Stomach (tissue), 9 donors: ENCODE results near the gene TMA7. TPM values are rescaled to one million over a fixed set of nuclear protein-coding genes. Genes with fewer than 3 reads are reported as not detected.

Experiments used
- DNase-seq, 2 donors: peaks; one replicate each; pipeline versions ENCODE4 v3.0.0 to v3.0.0-alpha.2; 2013 to 2019
- H3K27ac ChIP-seq, 5 donors: fragments of 200-600 bp in 4 of 5; sonication (generic) in 4 of 5; one replicate each; pipeline ENCODE4 v1.5.1; 2013 to 2019; ENCODE audit warnings: mild to moderate bottlenecking in 1 of 5, moderate library complexity in 1 of 5
- H3K27me3 ChIP-seq, 3 donors: fragments of 200-600 bp; sonication (generic); one replicate each; pipeline ENCODE4 v1.5.1; 2017 to 2019; ENCODE audit warnings: mixed run types in 1 of 3
- H3K36me3 ChIP-seq, 4 donors: fragments of 200-600 bp; sonication (generic); 1 replicate in 3 of 4; 2 replicates in 1 of 4; pipeline ENCODE4 v1.5.1; 2016 to 2019
- H3K4me1 ChIP-seq, 4 donors: fragments of 200-600 bp; sonication (generic); one replicate each; pipeline ENCODE4 v1.5.1; 2016 to 2019
- H3K4me3 ChIP-seq, 4 donors: fragments of 200-600 bp; sonication (generic) in 3 of 4; one replicate each; pipeline ENCODE4 v1.5.1; 2016 to 2019; ENCODE audit warnings: mild to moderate bottlenecking in 1 of 4
- H3K9me3 ChIP-seq, 4 donors: fragments of 200-600 bp; sonication (generic); one replicate each; pipeline ENCODE4 v1.5.1; 2016 to 2019
- EP300 ChIP-seq: sonication (generic); formaldehyde crosslinking; IDR thresholded peaks from one replicate; pipeline ENCODE4 v1.6.1; 2017; ENCODE audit warnings: antibody characterized with exemption
- POLR2A ChIP-seq, 4 donors: fragments of 450-650 bp; IDR thresholded peaks; one replicate each; pipeline ENCODE4 v1.6.1; 2016; ENCODE audit warnings: antibody characterized with exemption in 4 of 4, control low read depth in 2 of 4, mild to moderate bottlenecking in 1 of 4, moderate library complexity in 1 of 4
- POLR2AphosphoS5 ChIP-seq, 3 donors: sonication (generic); formaldehyde crosslinking; IDR thresholded peaks; one replicate each; pipeline ENCODE4 v1.6.1; 2016; ENCODE audit warnings: antibody characterized with exemption in 3 of 3
- WGBS, 5 donors: extraction: QIAGEN DNeasy Blood & Tissue Kit in 3 of 5; methylation state at CpG; one replicate each; pipeline versions ENCODE4 v1.1.5 to v1.1.7; 2013 to 2018; 5-methylcytosine and 5-hydroxymethylcytosine counted together
- intact Hi-C: fragments of 100-400 bp; cut with DNase I; formaldehyde crosslinking; loops from one replicate; pipeline ENCODE4 v1.15.1; 2023; ENCODE audit warnings: low total_unique reads
- polyA plus RNA-seq, 3 donors: library from polyadenylated mRNA; stranded (reverse); fragments of 200-250 nt; gene quantifications; one replicate each; pipeline ENCODE4 v1.2.3, GENCODE V29; 2013
- total RNA-seq, 5 donors: library from RNA; depleted of rRNA; stranded (reverse); fragments of >200 nt; gene quantifications; one replicate each; pipeline versions ENCODE4 v1.1.0 to v1.2.3, GENCODE V29; 2014 to 2016
- TF ChIP-seq, protein P1 (sequence below), 7 experiments: fragments of 450-650 bp in 4 of 7; fragments of 200-600 bp in 3 of 7; sonication (generic) in 3 of 7; IDR thresholded peaks; one replicate each; pipeline ENCODE4 v1.5.1; 2016 to 2019; ENCODE audit warnings: antibody characterized with exemption in 7 of 7, control low read depth in 2 of 7, mild to moderate bottlenecking in 1 of 7
- donor health status: healthy with polysubstance abuse.
- donor health status: Bipolar disorder and iron deficiency.
- donor health status: healthy.

Gene TMA7
- total and polyA plus RNA-seq, 8 donors: 107 to 702 (median 266) TPM

DNA sequence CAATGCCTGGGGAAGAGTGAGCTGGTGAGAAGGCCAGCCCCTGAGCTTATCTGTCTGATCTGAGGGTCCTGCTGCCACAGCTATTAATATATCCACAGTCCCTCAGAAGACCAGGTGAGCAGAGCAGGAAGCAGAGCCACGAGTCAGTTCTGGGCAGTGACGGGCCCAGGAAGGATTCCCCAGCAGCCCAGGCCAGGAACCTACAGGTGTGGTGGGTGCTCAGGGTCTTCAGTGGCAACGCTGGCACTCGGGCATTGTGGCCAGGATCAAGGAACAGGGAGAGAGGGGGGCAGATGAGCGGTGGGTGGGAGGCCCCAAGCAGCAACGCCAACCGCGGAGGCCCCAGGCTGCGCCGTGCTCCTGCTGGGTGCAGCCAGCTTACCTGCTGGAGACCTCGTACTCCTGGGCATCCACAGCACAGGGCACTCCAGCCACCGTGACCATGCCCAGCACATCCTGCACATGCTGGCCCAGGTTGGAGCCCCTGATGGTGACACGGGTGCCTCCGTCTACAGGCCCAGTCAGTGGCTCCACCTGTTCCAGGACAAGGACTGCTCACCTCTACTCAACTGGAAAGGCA lies 22.4 kb upstream of the TMA7 start:
- Histone ChIP-seq H3K4me3 (no peak overlapping the region), H3K27me3 (no peaks in the 10 kb centered on the region), H3K27ac (no peak overlapping the region), H3K4me1 (peaks cover 4 to 16% (median 8%) of the 10 kb centered on the region in 4 donors), H3K36me3 (peaks cover 59 to 100% (median 93%) of the 10 kb centered on the region in 4 donors), H3K9me3 (no peaks in the 10 kb centered on the region)
- intact Hi-C loops: loop anchor here (10.0 kb wide), 1 partner anchor 143 kb away; no protein-coding TSS in a partner anchor
- no peak for DNase-seq
- TF ChIP-seq POLR2AphosphoS5 (IDR thresholded peaks at IDR 0.05) (no peak), POLR2A (IDR thresholded peaks at IDR 0.05) (no peak), EP300 (no peak)
- TF ChIP-seq, protein P1, sequence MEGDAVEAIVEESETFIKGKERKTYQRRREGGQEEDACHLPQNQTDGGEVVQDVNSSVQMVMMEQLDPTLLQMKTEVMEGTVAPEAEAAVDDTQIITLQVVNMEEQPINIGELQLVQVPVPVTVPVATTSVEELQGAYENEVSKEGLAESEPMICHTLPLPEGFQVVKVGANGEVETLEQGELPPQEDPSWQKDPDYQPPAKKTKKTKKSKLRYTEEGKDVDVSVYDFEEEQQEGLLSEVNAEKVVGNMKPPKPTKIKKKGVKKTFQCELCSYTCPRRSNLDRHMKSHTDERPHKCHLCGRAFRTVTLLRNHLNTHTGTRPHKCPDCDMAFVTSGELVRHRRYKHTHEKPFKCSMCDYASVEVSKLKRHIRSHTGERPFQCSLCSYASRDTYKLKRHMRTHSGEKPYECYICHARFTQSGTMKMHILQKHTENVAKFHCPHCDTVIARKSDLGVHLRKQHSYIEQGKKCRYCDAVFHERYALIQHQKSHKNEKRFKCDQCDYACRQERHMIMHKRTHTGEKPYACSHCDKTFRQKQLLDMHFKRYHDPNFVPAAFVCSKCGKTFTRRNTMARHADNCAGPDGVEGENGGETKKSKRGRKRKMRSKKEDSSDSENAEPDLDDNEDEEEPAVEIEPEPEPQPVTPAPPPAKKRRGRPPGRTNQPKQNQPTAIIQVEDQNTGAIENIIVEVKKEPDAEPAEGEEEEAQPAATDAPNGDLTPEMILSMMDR (IDR thresholded peaks at IDR 0.05): no peak
- WGBS, 5 donors: 91 to 96% (median 91%) methylated on average over 14 of the region's 14 CpGs

DNA sequence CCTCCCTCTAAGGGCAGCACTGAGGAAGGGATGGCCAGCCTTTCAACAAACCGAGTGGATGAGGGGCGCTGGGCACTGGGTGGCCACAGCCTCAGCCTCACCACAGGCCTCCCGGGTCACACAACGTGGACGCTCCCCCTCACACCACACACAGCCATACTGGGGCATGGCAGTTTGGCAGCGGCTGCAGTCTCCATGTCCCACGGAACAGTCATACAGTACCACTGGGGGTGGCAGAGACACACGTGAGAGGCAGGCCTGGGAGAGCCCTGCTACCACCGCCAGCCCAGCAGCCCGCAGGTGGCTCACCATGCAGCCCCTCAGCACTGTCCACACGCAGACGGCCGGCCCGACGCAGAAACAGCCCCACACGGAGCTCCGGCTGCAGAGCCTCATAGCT lies 21.9 kb upstream of the TMA7 start:
- H3K4me3 ChIP-seq: no peak overlapping the region
- 84 to 94% (median 91%) methylated on average over 14 to 17 of the region's 17 CpGs for WGBS, 5 donors

DNA sequence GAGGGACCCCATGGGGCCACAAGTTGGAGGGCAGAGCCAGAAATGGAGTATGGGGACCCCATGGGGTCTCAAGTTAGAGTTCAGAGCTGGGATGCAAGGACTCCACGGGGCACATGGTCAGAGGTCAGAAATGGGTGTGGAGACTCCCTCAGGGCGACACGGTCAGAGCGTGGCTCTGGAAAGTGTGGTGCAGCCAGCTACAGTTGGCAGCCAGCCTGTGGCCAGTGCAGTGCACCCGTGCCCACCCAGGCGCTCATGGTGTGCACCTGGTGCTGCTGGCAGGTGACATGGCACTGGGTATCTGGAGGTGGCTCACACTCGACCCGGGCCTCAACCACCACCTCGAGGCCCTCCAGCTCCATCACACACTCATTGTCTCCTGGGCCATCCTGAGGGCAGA lies 21.4 kb upstream of the TMA7 start:
- no peak overlapping the region for H3K27ac ChIP-seq
- peaks cover 9 to 26% (median 14%) of the 10 kb centered on the region in 4 donors for H3K4me1 ChIP-seq
- no peaks in the 10 kb centered on the region for H3K27me3 ChIP-seq
- peaks cover 50 to 100% (median 91%) of the 10 kb centered on the region in 4 donors for H3K36me3 ChIP-seq
- no peak overlapping the region for H3K4me3 ChIP-seq
- no peak for DNase-seq
- TF ChIP-seq POLR2AphosphoS5 (IDR thresholded peaks at IDR 0.05) (no peak), EP300 (no peak), POLR2A (IDR thresholded peaks at IDR 0.05) (no peak)
- TF ChIP-seq, protein P1 (IDR thresholded peaks at IDR 0.05): no peak
- intact Hi-C loops: loop anchor here (10.0 kb wide), 1 partner anchor 144 kb away; no protein-coding TSS in a partner anchor
- WGBS, 5 donors: 78 to 92% (median 83%) methylated on average over 6 to 9 of the region's 9 CpGs
- no peaks in the 10 kb centered on the region for H3K9me3 ChIP-seq

More for the DNA sequence above, 21.9 kb upstream of the TMA7 start:
- TF ChIP-seq POLR2A (IDR thresholded peaks at IDR 0.05) (no peak), POLR2AphosphoS5 (IDR thresholded peaks at IDR 0.05) (no peak), EP300 (no peak)
- TF ChIP-seq, protein P1 (IDR thresholded peaks at IDR 0.05): no peak
- Histone ChIP-seq H3K4me1 (peaks cover 6 to 21% (median 12%) of the 10 kb centered on the region in 4 donors), H3K36me3 (peaks cover 53 to 100% (median 91%) of the 10 kb centered on the region in 4 donors), H3K27ac (no peak overlapping the region), H3K9me3 (no peaks in the 10 kb centered on the region), H3K27me3 (no peaks in the 10 kb centered on the region)
- intact Hi-C loops: loop anchor here (10.0 kb wide), 1 partner anchor 143 kb away; no protein-coding TSS in a partner anchor
- no peak for DNase-seq

DNA sequence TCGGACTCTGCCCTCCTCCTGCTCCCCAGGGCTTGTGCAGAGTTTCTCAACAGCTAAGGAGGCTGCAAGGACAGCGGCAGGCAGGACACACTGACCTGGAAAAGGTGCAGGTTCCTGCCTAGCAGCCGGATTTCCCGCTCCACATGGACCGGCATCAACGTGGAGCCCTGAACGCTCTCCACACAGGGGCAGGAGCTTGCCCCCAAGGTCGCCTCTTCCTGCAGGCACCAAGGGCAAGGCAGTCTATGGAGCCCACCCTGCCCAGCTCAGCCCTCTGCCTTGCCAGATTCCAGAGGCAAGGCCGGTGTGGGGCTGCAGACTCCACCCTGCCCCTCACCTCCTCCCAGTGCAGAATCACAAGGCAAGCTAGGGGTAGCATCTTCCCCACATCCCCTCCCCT lies 20.9 kb upstream of the TMA7 start:
- no peaks in the 10 kb centered on the region for H3K9me3 ChIP-seq
- H3K36me3 ChIP-seq: peaks cover 45 to 100% (median 91%) of the 10 kb centered on the region in 4 donors
- 79 to 98% (median 91%) methylated on average over 7 to 9 of the region's 9 CpGs for WGBS, 5 donors
- no peak overlapping the region for H3K4me3 ChIP-seq
- H3K4me1 ChIP-seq: peaks cover 9 to 29% (median 17%) of the 10 kb centered on the region in 4 donors
- no peaks in the 10 kb centered on the region for H3K27me3 ChIP-seq
- intact Hi-C loops: loop anchor here (10.0 kb wide), 1 partner anchor 144 kb away; no protein-coding TSS in a partner anchor
- TF ChIP-seq POLR2A (IDR thresholded peaks at IDR 0.05) (no peak), EP300 (no peak), POLR2AphosphoS5 (IDR thresholded peaks at IDR 0.05) (no peak)
- TF ChIP-seq, protein P1 (IDR thresholded peaks at IDR 0.05): no peak
- no peak overlapping the region for H3K27ac ChIP-seq
- no peak for DNase-seq
